HG03066 (cell line): ENCODE measurements around the gene ADAMTS19.

Experiments used
- ATAC-seq: cut with Tn5 transposase; IDR thresholded peaks from one replicate; pipeline ENCODE4 v1.9.1; 2021; ENCODE audit warnings: low read depth; ENCODE audit not compliant: unreplicated experiment

ADAMTS19 gene

DNA sequence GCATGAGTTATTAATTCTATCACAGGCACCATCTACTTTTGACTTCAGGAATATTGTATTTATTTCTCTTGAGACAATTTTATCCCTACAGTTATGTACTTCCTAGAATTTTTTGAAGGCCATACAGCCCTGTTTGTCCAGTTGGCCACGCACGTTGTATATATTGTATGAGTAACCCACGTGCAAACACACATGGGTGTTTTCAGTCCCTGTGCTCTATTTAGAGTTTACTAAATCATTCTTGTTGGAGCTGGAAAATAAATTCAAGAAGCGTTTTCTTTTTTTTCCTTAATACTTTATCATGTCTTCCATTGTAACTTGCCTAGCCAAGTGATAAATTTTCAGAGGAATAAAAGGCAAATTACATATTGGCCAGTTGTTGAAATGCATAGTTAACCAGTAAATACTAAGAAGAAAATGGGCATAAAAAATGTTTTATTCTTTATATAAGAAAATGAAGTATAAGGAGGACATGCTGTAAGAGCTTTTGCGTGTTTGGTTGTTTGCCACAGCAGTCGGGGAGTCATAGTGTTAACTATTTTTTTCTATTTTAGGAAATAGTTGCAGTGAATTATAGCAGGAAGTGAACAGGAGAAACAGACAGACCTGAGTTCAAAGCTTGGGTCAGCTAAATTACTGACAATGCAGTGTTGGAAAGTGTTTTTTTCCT lies 201.4 kb downstream of the ADAMTS19 start:
- ATAC-seq: no peak

DNA sequence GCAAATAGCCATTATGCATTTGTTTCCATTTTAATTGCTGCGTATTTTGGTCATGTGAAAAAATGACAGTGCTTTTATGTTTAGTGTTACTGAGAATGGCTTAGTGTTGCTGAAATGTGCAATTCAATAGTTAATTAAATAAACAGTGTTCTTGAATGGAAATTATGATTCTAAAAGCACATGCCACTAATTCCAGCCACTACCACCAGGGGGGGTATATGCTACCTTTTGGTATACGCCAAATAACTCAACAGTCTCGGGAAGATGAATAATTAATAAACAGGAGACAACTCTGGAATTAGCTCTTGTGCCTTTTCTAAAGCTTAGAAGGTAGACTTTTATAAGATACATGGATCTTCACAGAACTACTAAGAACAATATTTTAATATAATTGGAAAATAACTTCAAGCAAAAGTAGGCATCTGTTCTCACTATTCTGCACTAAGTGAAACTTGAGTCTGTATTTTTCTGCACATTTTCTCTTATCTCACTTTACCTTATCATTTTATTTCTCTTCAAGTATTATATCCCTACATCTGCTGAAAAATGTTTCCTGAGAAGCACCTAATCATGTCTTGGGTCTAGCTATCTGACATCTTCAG lies 204.3 kb downstream of the ADAMTS19 start:
- ATAC-seq: peak; percentile 62

DNA sequence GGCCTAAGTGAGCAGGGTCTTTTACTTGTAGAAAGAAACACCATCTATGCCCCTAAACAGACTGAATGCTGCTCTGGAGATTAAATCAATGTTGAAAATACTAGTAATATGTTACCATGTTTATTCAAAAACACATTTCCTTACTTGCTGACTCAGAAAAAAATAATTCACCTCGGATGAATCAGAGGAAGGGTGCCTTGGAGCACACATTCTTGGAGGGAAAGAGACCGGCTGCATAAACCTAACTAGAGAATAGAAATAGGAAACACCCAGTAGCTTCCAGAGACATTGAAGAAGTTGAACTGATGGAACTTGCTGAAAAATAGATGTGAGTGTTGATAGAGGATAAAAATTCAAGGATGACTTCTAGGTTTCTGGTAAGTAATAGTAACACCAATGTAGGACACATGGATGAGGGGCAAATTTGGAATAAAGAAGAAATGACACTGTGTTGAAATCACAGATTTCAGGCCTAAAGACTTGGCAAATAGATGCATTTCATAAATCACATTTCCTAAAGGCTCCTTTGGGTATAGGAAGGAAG lies 210.9 kb downstream of the ADAMTS19 start:
- no peak for ATAC-seq

DNA sequence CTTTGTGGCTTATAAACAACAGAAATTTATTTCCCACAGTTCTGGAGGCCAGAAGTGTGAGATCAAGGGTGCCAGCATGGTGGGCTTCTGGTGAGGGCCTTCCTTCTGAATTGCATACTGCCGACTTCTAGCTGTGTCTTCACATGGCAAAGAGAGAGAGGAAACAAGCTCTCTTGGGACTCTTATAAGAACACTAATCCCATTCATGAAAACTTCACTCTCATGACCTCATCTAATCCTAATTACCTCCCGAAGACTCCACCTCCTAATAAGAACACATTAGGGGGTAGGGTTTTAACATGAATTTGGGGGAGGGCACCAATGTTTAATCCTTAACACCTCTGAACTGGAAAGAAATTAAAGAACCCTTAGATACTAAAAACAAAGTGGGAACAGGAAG lies 211.9 kb downstream of the ADAMTS19 start:
- ATAC-seq: no peak

DNA sequence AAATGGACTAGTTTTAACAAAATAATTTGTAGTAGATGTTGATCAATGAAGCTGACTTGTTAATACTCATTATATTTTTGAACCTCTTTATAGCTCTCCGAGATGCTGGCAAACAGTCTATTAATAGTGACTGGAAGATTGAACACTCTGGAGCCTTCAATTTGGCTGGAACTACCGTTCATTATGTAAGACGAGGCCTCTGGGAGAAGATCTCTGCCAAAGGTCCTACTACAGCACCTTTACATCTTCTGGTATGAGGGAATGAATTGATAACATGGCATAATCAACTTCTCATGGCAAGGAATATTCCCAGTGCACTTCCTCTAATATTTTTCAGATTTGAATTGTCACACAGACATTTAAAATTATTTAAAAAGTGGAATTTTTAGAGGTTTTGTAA lies 219.6 kb downstream of the ADAMTS19 start:
- no peak for ATAC-seq

DNA sequence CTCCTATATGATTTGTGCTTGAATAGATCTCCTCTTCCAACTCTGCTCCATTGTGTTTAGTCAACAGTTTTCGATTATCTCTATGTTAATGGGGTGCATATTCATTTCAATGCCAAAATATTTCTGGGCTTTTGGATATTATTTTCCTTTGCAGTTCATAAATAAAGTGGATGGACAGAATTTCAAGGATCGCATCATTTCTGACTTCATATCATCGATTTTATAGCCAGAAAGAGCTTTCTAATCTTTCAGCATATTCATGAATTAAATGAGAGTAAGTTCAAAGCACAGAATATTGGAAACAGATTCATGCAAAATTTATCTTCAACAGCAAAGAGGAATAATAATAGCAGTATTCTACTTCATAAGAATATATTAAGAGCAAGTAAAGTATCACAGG lies 227.8 kb downstream of the ADAMTS19 start:
- no peak for ATAC-seq

DNA sequence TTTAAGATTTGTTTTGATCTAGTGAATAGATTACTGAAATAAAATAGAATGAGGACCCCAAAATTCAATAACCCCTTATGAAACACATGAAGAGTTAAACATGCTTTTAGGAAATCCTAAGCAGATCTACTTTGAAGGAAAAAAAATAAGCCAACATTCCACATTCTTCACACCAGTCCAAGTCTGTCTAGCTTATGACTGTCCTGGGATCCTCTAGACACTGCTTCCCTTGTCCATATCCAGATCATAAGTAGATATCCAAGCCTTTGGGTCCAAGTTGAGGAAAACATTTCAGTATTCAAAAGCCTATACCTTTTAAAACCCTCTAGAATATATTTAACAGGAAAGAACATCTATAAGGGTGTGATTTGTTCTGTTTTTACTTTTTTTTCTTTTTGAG lies 228.9 kb downstream of the ADAMTS19 start:
- no peak for ATAC-seq

DNA sequence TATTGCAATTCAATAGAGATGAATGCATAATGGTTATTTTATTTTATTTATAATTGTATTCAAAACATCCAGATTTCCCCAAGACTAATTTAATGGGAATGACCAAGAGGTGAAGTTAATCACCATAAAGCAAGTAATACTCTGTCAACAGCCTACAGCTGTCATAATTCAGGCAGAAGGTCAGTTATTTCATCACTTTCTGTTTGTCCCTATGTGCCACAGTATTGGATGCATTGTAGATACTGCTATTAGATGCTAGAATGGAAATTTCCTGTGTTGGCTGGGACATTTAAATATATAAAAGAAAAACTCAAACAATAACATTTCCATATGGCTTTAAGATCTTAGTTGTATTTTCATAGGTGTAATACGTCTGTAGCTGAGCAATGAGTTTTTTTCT lies 231.1 kb downstream of the ADAMTS19 start:
- no peak for ATAC-seq

DNA sequence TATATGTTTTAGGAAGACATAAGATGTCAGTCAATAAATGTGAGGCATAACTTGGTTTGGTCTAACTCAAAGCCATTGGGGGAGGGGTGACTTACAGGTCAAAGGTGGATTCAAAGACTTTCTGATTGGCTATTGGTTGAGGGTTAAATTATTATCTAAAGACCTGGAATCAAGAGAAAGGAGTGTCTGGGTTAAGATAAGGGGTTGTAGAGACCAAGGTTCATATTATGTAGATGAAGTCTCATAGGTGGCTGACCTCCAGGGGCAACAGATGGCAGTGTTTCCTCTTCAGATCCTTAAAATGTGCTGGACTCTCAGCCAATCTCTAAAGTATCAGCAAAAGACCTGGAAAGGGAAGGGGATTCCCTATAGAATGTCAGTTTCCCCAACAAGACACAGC lies 236.5 kb downstream of the ADAMTS19 start:
- no peak for ATAC-seq

DNA sequence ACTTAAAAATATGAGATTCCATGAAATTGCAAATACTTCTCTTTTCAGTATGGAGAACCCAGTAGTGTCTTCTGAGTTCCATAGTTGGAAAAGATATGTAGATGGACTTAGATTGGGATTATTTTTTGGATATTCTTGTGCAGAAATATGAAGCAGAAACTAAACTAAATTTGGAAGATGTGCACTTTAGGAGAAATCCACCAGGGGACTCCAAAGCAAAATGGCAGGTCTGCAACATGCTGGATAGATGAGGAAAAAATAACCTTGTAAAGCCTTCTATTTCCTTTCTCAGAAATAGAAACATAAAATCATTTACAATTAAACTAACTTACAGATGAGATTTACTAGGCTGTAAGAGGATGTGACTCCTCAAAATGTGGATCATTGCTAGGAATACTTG lies 238.6 kb downstream of the ADAMTS19 start:
- no peak for ATAC-seq

DNA sequence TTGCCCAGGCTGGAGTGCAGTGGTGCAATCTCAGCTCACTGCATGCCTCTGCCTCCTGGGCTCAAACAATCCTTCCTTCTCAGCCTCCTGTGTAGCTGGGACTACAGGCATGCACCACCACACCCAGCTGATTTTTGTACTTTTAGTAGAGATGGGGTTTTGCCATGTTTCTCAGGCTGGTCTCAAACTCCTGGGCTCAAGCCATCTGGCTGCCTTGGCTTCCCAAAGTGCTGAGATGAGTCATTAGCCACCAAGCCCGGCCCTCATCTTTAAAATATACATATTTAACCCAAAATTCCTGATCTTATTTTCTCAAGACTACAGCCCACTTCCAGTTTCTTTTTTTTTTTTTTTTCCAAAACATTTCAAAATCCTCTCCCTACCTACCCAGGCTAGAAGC lies 256.1 kb downstream of the ADAMTS19 start:
- ATAC-seq: no peak

DNA sequence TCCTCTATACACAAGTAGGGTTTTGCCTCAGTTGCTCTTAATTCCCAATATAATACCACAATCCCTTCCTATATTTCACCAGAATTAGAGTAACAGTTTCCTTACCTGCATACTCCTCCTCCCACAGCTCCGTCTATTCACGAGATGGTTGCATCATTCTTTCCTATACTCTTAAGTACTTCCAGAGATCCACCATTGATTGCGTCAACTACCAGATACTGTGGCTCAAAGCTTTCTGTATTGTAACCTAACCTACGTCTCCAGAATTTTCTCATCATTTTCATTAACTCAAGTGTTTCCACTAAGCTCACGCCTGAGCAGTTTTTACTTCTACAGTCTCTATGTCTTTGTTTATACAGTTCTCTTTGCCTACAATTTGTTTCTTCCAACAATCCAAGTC lies 256.6 kb downstream of the ADAMTS19 start:
- no peak for ATAC-seq

DNA sequence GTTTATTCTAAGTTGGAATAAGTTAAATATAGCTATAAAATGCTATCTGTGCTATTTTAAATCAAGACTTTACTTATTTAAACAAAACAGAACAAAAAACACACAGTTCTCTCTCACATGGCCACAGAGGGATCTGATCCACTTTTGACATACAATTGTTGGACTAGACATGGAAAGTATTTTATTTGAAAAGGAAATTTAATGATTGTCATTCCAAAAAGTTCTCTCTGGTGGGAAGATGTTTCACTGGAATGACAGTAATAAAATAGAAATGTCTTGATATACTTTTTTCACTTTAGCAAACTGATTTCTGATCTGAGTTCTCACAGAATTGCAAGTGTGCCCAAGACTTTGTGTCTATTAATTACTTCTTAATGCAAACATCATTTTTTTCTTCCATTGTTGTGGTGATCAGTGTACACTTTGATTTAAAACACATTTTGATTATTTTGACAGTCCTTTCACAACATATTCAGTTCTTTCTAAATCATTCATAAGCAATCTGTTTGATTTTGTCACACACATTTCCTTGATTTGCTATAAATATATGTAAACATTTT lies 257.7 kb downstream of the ADAMTS19 start:
- ATAC-seq: no peak

DNA sequence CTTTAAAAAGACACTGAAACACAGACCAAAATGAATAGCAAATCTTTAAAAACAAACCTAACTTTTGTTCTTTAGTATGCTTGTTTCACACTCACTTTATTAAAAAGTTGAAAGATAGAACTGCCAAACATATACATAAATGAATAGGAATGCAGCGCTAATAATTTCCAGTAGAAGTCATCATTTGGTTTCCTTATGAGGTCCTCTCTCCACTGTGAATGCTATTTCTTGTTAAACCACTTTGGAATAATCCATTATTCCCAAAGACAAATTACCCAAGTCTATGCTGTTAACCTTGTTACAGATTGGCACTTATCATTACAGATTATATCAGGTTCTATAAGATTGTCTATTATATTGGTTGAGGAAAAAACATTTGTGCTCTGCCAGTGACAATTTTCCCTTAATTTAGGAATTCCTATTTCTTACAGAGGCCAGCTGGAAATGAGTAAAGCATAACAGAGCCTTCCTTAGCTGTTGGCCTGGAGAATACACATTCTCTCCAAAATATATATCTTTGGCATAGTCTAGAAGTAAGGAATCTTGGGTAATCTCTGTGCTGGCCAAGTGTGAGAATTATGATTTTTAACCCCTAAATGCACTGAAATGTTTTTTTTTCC lies 258.5 kb downstream of the ADAMTS19 start:
- no peak for ATAC-seq

DNA sequence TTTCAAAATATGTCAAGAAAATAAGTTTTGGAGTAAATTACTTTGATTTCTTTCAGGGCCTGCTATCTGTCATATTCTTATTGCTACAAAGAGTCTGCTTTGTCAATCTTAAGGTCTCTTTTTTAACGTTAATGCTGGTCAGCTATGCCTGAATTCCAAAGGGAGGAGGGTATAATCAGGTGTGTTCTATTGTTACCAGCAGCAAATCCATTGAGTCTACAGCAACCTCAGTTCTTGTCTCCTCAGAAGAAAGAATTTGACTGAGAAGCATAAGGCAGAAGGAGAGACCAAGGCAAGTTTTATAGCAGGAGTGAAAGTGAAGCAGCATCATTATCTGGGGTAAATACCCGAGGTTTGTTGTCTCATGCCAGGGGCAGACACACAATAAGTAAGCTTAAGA lies 264.1 kb downstream of the ADAMTS19 start:
- ATAC-seq: no peak

DNA sequence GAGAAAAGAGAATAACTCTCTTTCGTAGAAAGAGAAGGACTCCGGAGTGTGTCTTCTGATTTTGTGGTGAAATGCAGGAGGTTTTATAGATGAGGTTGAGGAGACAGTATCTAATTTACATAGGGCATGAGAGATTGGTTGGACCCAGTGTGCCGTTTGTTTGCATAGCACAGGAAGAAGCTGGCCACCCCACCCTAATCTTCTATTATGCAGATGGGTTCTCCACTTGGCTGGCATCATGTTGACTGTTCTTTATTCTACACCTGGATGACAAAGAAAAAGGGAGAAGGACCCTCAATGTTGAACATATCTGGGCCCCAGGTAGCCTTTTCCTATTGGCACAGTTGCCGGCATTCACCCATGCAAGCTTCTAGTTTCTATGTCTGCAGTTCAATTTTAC lies 264.5 kb downstream of the ADAMTS19 start:
- no peak for ATAC-seq

DNA sequence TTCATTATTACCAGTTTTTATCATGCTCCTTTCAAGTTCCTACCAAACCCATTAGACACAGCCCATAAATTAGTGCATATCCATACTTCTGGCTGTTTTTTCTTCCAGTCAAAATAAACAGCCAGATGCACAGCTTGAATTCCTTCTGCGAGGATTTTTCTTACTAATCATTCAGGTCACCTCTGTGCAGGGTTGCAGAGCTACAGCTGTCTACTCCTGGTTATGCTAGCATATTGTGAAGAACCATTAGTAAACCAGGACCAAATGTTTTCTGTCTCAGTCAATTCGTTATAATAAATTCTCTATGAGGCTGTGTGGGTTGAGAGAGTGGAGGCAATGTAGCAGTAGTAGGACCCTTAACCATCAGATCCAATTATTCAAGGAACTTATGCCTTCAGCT lies 279.7 kb downstream of the ADAMTS19 start:
- ATAC-seq: no peak

DNA sequence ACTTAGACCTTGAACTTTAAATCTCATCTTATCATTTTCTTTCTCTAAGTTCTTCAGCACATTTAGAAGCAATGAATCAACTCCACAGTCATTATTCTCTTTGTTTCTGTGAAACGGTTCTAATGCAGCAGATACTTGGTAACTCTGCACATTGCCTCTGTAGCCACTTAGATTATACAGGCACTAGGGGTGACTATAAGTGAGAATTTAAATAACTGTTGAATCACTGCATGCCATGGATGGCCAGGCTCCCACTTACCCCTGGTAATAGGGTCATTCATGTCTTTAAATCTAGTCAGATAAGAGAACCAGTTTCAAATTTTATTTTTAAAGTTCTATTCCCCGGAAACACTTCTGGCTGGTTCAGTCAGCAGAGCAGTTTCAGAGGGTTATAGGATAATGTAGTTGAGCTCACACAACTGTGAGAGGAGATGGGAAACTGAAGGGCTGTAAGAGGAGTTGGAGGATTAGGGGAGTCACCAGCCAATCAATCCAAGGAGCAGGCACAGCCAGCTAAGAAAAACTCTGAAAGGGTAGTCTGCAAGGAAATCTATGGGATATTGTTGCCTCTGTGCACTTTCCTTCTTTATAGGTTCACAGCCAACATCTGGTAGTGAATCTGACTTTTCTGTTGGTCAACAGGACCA lies 283.6 kb downstream of the ADAMTS19 start:
- no peak for ATAC-seq

DNA sequence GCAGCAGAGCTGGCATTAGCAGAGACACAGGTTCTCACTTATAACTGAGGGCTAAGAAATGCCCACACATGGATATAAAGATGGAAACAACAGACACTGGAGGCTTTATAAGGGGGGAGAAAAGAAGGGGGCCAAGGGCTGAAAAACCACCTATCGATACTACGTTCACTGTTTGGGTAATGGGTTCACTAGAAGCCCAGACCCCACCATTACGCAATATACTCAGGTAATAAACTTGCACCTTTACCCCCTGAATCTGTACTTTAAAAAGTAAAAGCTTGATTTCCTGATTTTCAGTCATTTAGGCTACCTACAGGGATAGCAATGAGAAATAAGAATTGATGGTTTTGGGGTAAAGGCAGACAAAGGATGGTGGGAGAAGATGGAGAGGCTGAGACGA lies 285.9 kb downstream of the ADAMTS19 start:
- ATAC-seq: no peak

DNA sequence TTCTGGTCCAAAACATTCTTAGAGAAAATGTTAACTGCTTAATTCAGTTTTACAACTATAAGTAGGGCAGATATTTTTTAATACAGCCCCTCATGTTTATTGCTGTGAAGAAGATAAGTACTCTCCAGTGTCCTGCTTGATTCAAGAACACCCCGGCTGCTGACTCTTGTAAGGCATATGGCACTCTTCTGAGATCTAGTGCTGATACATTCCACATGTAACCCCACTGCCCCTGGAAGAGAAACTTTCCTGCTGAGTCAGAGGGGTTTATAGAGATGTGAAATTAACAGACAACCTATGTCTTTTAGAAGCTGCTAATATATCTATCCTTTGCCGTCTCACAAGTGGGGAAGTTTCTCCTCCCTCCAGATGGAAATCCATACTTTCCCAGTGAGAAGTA lies 286.8 kb downstream of the ADAMTS19 start:
- ATAC-seq: no peak
